A549 (cell line): Measurements from ENCODE around the gene PCDHGA10.

Source experiments
- BCL3 ChIP-seq: fragments of >200 bp; sonication (Bioruptor Twin); formaldehyde crosslinking; IDR thresholded peaks from 3 replicates; pipeline ENCODE4 v1.6.1; 2016
- CHD4 ChIP-seq: fragments of 200-600 bp; sonication (generic); IDR thresholded peaks from 2 replicates; pipeline ENCODE4 v1.6.1; 2016; ENCODE audit warnings: antibody characterized with exemption, mild to moderate bottlenecking, borderline replicate concordance
- CTCF ChIP-seq: fragments of >200 bp; sonication (Bioruptor Twin); formaldehyde crosslinking; IDR thresholded peaks from 3 replicates; pipeline ENCODE4 v1.5.1; 2016
- ELK1 ChIP-seq: fragments of 150-350 bp; IDR thresholded peaks from 2 replicates; pipeline ENCODE4 v1.6.1; 2014; ENCODE audit warnings: low read depth, mild to moderate bottlenecking, low read length
- EP300 ChIP-seq, 2 experiments: fragments of >200 bp; sonication (Bioruptor Twin); formaldehyde crosslinking; IDR thresholded peaks; 2 replicates in 1 of 2; 3 replicates in 1 of 2; pipeline ENCODE4 v1.6.1; 2016 to 2017
- FOSB ChIP-seq: fragments of 250-450 bp; sonication (Bioruptor Pico); IDR thresholded peaks from 2 replicates; pipeline ENCODE4 v1.5.0; 2020; ENCODE audit warnings: mild to moderate bottlenecking, moderate library complexity
- HDAC2 ChIP-seq: fragments of 200-600 bp; sonication (generic); IDR thresholded peaks from 2 replicates; pipeline ENCODE4 v1.6.1; 2016
- JUN ChIP-seq, 2 experiments: fragments of >200 bp; sonication (Bioruptor Twin); formaldehyde crosslinking; IDR thresholded peaks; 2 replicates in 1 of 2; 3 replicates in 1 of 2; pipeline ENCODE4 v1.6.1; 2016 to 2017
- KDM1A ChIP-seq: fragments of 200-600 bp; sonication (generic); IDR thresholded peaks from 2 replicates; pipeline ENCODE4 v1.6.1; 2016; ENCODE audit warnings: low read depth, mild to moderate bottlenecking
- NR3C1 ChIP-seq: fragments of >200 bp; sonication (Bioruptor Twin); formaldehyde crosslinking; IDR thresholded peaks from 3 replicates; pipeline ENCODE4 v1.6.1; 2017
- POLR2A ChIP-seq: IDR thresholded peaks from 2 replicates; pipeline ENCODE4 v1.6.1; 2012; ENCODE audit warnings: mild to moderate bottlenecking, low read length
- POLR2AphosphoS2 ChIP-seq: conservative IDR thresholded peaks from 2 replicates; pipeline ENCODE4 v1.6.1; 2012; ENCODE audit warnings: low read length, improper control_type of control experiment, inconsistent platforms
- REST ChIP-seq: fragments of 200-600 bp; sonication (generic); IDR thresholded peaks from 2 replicates; pipeline ENCODE4 v1.6.1; 2016; ENCODE audit warnings: antibody characterized with exemption, mild to moderate bottlenecking, moderate library complexity

- TF ChIP-seq EP300 (IDR thresholded peaks at IDR 0.05) (no peak), CTCF (no peak), POLR2AphosphoS2 (no peak), FOSB (CRISPR knock-in tag) (no peak), KDM1A (no peak), POLR2A (no peak), HDAC2 (no peak), ELK1 (no peak), REST (no peak), NR3C1 (no peak), BCL3 (no peak), JUN (IDR thresholded peaks at IDR 0.05) (no peak), CHD4 (no peak)
These were observed 46.5 kb upstream of the PCDHGA10 start for GRCh38 chr5:141366016-141366896.
